ENCODE data around the gene DDA1.
A peak's percentile ranks its signal among the peaks of the same experiment; 100 is the strongest.

The DDA1 gene

GRCh38 chr19:17334414-17335409 lies 25.3 kb downstream of the DDA1 start, which contains the start of gene ANO8 (continued):
- TF ChIP-seq HIC1 (tag by site-specific recombination; IDR thresholded peaks at IDR 0.05), result peak; percentile 63; the same call in 1 of the 2 replicates
- TF ChIP-seq SCRT2 (tag by site-specific recombination; IDR thresholded peaks at IDR 0.05), result no peak
- TF ChIP-seq ZNF610 (tag by site-specific recombination; IDR thresholded peaks at IDR 0.05; ENCODE audit: borderline replicate concordance), result peak; percentile 90
- no peak for TF ChIP-seq ZNF132 (tag by site-specific recombination; IDR thresholded peaks at IDR 0.05; ENCODE audit: borderline replicate concordance)
- TF ChIP-seq PRDM2 (tag by site-specific recombination; IDR thresholded peaks at IDR 0.05; ENCODE audit: borderline replicate concordance), result no peak; the same call in 1 of the 2 replicates
- TF ChIP-seq RBAK (tag by site-specific recombination; IDR thresholded peaks at IDR 0.05), result peak; percentile 50; the same call in 1 of the 2 replicates
- peak; percentile 97 for TF ChIP-seq ZNF24 (tag by site-specific recombination; IDR thresholded peaks at IDR 0.05)
- 0 out of 2 replicates have a peak, but pooled peaks have one; percentile 15 for TF ChIP-seq ZNF280D (tag by site-specific recombination; IDR thresholded peaks at IDR 0.05)
- peak; percentile 87 for TF ChIP-seq MZF1 (tag by site-specific recombination; IDR thresholded peaks at IDR 0.05; ENCODE audit: borderline replicate concordance)
- peak; percentile 96 for TF ChIP-seq ZSCAN23 (tag by site-specific recombination; IDR thresholded peaks at IDR 0.05)
- no peak for TF ChIP-seq ZNF138 (tag by site-specific recombination; IDR thresholded peaks at IDR 0.05; ENCODE audit: borderline replicate concordance)
- TF ChIP-seq ZNF391 (tag by site-specific recombination; IDR thresholded peaks at IDR 0.05; ENCODE audit: borderline replicate concordance, low read depth), result peak; percentile 99
- TF ChIP-seq SALL2 (tag by site-specific recombination; IDR thresholded peaks at IDR 0.05; ENCODE audit: borderline replicate concordance), result no peak
- TF ChIP-seq SP3 (tag by site-specific recombination; IDR thresholded peaks at IDR 0.05), result peak; percentile 92
- no peak for TF ChIP-seq ZNF214 (tag by site-specific recombination; IDR thresholded peaks at IDR 0.05; ENCODE audit: borderline replicate concordance)
- TF ChIP-seq IKZF3 (tag by site-specific recombination; IDR thresholded peaks at IDR 0.05), result peak; percentile 95
- TF ChIP-seq ZNF26 (tag by site-specific recombination; IDR thresholded peaks at IDR 0.05), result 0 out of 2 replicates have a peak, but pooled peaks have one; percentile 18
- TF ChIP-seq SP7 (tag by site-specific recombination; IDR thresholded peaks at IDR 0.05), result peak; percentile 97
- TF ChIP-seq OVOL3 (tag by site-specific recombination; IDR thresholded peaks at IDR 0.05), result peak; percentile 67; the same call in 1 of the 2 replicates
- TF ChIP-seq ZNF626 (tag by site-specific recombination; IDR thresholded peaks at IDR 0.05), result no peak; the same call in 1 of the 2 replicates
- TF ChIP-seq ZBTB7A (tag by site-specific recombination; IDR thresholded peaks at IDR 0.05; ENCODE audit: low read depth), result peak; percentile 96
- TF ChIP-seq PBX3 (CRISPR knock-in tag; IDR thresholded peaks at IDR 0.05), result peak; percentile 92
- peak; percentile 80 for TF ChIP-seq ZNF366 (tag by site-specific recombination; conservative IDR thresholded peaks at IDR 0.05)
- peak; percentile 40; the same call in 1 of the 2 replicates for TF ChIP-seq GLIS2 (tag by site-specific recombination; IDR thresholded peaks at IDR 0.05)

All from HEK293 (cell line).